ENCODE data around the gene ATXN7L1. TPM values are rescaled to one million over a fixed set of nuclear protein-coding genes. Genes with fewer than 3 reads are reported as not detected.

The ATXN7L1 gene
- total and polyA plus RNA-seq, 2 of the 8 experiments (the other 6 are each of a cell fraction or from before 2014, with no cell fraction given), result 14.3 to 34.0 TPM

GRCh38 chr7:105613611-105614330 lies 262.6 kb downstream of the ATXN7L1 start:
- Histone ChIP-seq H3K18ac (ENCODE audit: extremely low read depth, low read length) (no peak overlapping the region), H2BK15ac (ENCODE audit: low read length) (no peak overlapping the region), H2BK20ac (ENCODE audit: low read length) (no peak overlapping the region), H2BK120ac (replicated peaks; ENCODE audit: low read depth, low read length) (no peak overlapping the region), H3K14ac (ENCODE audit: insufficient read length) (no peak overlapping the region), H3K36me3 (ENCODE audit: control insufficient read depth in 2 of 4, insufficient read depth in 4 of 4, low read length in 3 of 4) (peaks cover 11 to 46% (median 24%) of the 10 kb centered on the region in 4 experiments), H2AFZ (ENCODE audit: low read length) (no peak overlapping the region), H2BK12ac (ENCODE audit: low read depth, low read length) (no peak overlapping the region), H3K4me1 (replicated peaks in 1 of 4; ENCODE audit: control insufficient read depth in 3 of 4, insufficient read depth in 4 of 4, low read length in 3 of 4) (no peaks in the 10 kb centered on the region; a peak in 1 of 7 replicates), H3K27me3 (replicated peaks in 1 of 4; ENCODE audit: control insufficient read depth in 3 of 4, extremely low read depth in 1 of 4, insufficient read depth in 3 of 4, low read length in 3 of 4) (no peaks in the 10 kb centered on the region), H3K9me3 (ENCODE audit: insufficient read depth in 2 of 2, low read depth in 1 of 2, low read length in 1 of 2) (no peaks in the 10 kb centered on the region), H3K4me2 (ENCODE audit: insufficient read depth in 1 of 2, low read depth in 2 of 2, low read length in 2 of 2) (no peak overlapping the region), H3K4ac (replicated peaks; ENCODE audit: insufficient read length, low read depth, low read length) (no peak overlapping the region), H4K8ac (ENCODE audit: extremely low read depth, insufficient read depth, low read length) (peak overlapping the region; percentile 63; the same call in 1 of the 2 replicates), H3K23ac (ENCODE audit: insufficient read length) (no peak overlapping the region), H3K9ac (replicated peaks in 1 of 4; ENCODE audit: extremely low read depth in 1 of 4, low read depth in 3 of 4, low read length in 3 of 4) (no peak overlapping the region; a peak in 1 of 7 replicates), H4K5ac (ENCODE audit: insufficient read length, low read depth, low read length) (no peak overlapping the region), H4K91ac (replicated peaks; ENCODE audit: insufficient read length, low read length) (no peak overlapping the region), H3K4me3 (ENCODE audit: extremely low read depth in 1 of 4, insufficient read depth in 2 of 4, low read depth in 3 of 4, low read length in 4 of 4) (no peak overlapping the region), H3K27ac (ENCODE audit: low read depth, low read length) (no peak overlapping the region), H4K20me1 (replicated peaks in 1 of 2; ENCODE audit: control insufficient read depth in 1 of 2, insufficient read depth in 2 of 2, low read length in 2 of 2) (peaks cover 0 to 4% of the 10 kb centered on the region in 2 experiments), H3K79me2 (ENCODE audit: control insufficient read depth in 1 of 2, insufficient read depth in 2 of 2, low read length in 2 of 2) (no peaks in the 10 kb centered on the region), H2AK5ac (ENCODE audit: low read depth, low read length) (no peak overlapping the region), H3K56ac (replicated peaks; ENCODE audit: insufficient read length, low read depth, low read length) (no peak overlapping the region), H2BK5ac (ENCODE audit: low read depth, low read length) (no peak overlapping the region), H3K79me1 (ENCODE audit: low read depth, low read length) (peaks cover 4% of the 10 kb centered on the region; the same call in 1 of the 2 replicates), H3K23me2 (ENCODE audit: low read depth, low read length) (no peaks in the 10 kb centered on the region)
- FAIRE-seq (no peak), DNase-seq (ENCODE audit: low read depth in 1 of 2, low spot score in 2 of 2) (no peak)
- 94% methylated on average over 32 of the region's 32 CpGs; no CpG with 5 or more reads in 1 of the 2 experiments for WGBS, 2 experiments (ENCODE audit: extremely low coverage in 1 of 2, insufficient coverage in 1 of 2, insufficient read length in 1 of 2, insufficient replicate concordance in 2 of 2, low coverage in 1 of 2, low lambda C conversion rate in 2 of 2, missing lambda C conversion rate in 1 of 2)
- ChIA-PET POLR2A (ENCODE audit: partially characterized antibody) (interaction anchor here (0.6 to 2.2 kb wide), 5 partner anchors 11 to 33 kb away, joined by 3 to 6 read pairs (median 3); partner anchors contain the start of gene EFCAB10), CTCF (ENCODE audit: partially characterized antibody) (interaction anchor here (0.8 kb wide), 1 partner anchor 30 kb away, joined by 3 read pairs; no protein-coding TSS in a partner anchor)
- TF ChIP-seq HDAC6 (IDR thresholded peaks at IDR 0.05; ENCODE audit: low read depth, low read length) (no peak), KDM4A (IDR thresholded peaks at IDR 0.05; ENCODE audit: low read depth, low read length, severe bottlenecking) (no peak), CTBP2 (IDR thresholded peaks at IDR 0.05; ENCODE audit: borderline replicate concordance, insufficient read depth, insufficient read length, low read length) (no peak), TAF7 (optimal IDR thresholded peaks at IDR 0.05; ENCODE audit: borderline replicate concordance, low read depth, low read length) (no peak), CREB1 (IDR thresholded peaks at IDR 0.05) (no peak), CTCF (IDR thresholded peaks at IDR 0.05; ENCODE audit: control extremely low read depth in 1 of 3, insufficient read depth in 1 of 3, low read depth in 1 of 3, low read length in 3 of 3) (0 out of 4 replicates have a peak, but pooled peaks of 1 of the 3 experiments have one; percentile 13), GABPA (IDR thresholded peaks at IDR 0.05; ENCODE audit: borderline replicate concordance, insufficient read depth, low read length) (no peak), YY1 (IDR thresholded peaks at IDR 0.05; ENCODE audit: low read depth, low read length) (no peak), SAP30 (IDR thresholded peaks at IDR 0.05; ENCODE audit: insufficient read depth, insufficient replicate concordance, low read length) (no peak)

All from H1 (cell line).